ENCODE measurements around the gene ETV1. TPM values are rescaled to one million over a fixed set of nuclear protein-coding genes. Genes with fewer than 3 reads are reported as not detected.

The ETV1 gene
- total and polyA plus RNA-seq, 9 of the 15 experiments (the other 6 are each of a cell fraction or from before 2014, with no cell fraction given): 7.2 to 27.4 (median 14.0) TPM

DNA sequence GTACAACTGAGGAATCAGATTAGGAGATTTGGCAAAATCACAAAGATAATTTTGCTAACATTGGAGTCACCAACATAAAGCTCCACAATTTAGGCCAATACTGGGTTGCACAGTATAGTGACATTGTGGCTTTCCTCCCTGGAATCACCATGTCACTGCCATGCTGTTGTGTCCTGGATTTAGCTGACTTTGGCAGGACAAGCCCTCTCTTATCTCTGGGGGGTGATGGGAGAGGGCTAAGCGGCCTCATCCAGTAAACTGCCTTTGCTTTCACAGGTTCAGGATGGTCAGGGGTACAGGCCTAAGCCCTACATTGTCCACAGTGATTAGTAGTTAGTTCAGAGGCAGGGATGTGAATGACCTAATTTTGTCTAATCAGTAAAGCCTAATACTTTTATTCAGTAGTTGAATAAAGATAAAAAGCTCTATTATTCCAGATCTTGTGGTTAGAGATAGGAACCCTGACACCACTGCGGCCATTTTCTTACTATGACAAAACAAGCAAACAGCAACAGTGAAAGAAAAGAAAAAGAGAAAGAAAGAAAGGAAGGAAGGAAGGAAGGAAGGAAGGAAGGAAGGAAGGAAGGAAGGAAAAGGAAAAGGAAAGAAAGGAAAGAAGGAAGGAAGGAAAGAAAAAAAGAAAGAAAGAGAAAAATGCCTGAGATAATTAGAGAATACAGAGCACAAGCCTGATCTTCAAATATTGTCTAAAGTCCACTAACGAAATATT is 140.1 kb downstream of the ETV1 start (continued):
- no peak for TF ChIP-seq SMARCB1 (IDR thresholded peaks at IDR 0.05; ENCODE audit: insufficient read length, low read depth)
- TF ChIP-seq, protein P1, sequence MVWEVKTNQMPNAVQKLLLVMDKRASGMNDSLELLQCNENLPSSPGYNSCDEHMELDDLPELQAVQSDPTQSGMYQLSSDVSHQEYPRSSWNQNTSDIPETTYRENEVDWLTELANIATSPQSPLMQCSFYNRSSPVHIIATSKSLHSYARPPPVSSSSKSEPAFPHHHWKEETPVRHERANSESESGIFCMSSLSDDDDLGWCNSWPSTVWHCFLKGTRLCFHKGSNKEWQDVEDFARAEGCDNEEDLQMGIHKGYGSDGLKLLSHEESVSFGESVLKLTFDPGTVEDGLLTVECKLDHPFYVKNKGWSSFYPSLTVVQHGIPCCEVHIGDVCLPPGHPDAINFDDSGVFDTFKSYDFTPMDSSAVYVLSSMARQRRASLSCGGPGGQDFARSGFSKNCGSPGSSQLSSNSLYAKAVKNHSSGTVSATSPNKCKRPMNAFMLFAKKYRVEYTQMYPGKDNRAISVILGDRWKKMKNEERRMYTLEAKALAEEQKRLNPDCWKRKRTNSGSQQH (CRISPR knock-in tag; IDR thresholded peaks at IDR 0.05): peak; percentile 97
- TF ChIP-seq, protein P2, sequence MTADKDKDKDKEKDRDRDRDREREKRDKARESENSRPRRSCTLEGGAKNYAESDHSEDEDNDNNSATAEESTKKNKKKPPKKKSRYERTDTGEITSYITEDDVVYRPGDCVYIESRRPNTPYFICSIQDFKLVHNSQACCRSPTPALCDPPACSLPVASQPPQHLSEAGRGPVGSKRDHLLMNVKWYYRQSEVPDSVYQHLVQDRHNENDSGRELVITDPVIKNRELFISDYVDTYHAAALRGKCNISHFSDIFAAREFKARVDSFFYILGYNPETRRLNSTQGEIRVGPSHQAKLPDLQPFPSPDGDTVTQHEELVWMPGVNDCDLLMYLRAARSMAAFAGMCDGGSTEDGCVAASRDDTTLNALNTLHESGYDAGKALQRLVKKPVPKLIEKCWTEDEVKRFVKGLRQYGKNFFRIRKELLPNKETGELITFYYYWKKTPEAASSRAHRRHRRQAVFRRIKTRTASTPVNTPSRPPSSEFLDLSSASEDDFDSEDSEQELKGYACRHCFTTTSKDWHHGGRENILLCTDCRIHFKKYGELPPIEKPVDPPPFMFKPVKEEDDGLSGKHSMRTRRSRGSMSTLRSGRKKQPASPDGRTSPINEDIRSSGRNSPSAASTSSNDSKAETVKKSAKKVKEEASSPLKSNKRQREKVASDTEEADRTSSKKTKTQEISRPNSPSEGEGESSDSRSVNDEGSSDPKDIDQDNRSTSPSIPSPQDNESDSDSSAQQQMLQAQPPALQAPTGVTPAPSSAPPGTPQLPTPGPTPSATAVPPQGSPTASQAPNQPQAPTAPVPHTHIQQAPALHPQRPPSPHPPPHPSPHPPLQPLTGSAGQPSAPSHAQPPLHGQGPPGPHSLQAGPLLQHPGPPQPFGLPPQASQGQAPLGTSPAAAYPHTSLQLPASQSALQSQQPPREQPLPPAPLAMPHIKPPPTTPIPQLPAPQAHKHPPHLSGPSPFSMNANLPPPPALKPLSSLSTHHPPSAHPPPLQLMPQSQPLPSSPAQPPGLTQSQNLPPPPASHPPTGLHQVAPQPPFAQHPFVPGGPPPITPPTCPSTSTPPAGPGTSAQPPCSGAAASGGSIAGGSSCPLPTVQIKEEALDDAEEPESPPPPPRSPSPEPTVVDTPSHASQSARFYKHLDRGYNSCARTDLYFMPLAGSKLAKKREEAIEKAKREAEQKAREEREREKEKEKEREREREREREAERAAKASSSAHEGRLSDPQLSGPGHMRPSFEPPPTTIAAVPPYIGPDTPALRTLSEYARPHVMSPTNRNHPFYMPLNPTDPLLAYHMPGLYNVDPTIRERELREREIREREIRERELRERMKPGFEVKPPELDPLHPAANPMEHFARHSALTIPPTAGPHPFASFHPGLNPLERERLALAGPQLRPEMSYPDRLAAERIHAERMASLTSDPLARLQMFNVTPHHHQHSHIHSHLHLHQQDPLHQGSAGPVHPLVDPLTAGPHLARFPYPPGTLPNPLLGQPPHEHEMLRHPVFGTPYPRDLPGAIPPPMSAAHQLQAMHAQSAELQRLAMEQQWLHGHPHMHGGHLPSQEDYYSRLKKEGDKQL (CRISPR knock-in tag; IDR thresholded peaks at IDR 0.05; ENCODE audit: borderline replicate concordance): no peak
- no peak for TF ChIP-seq NELFE (IDR thresholded peaks at IDR 0.05; ENCODE audit: insufficient read depth, insufficient read length)
- TF ChIP-seq ZNF224 (CRISPR knock-in tag; IDR thresholded peaks at IDR 0.05): no peak
- TF ChIP-seq HNRNPUL1 (IDR thresholded peaks at IDR 0.05; ENCODE audit: low read length): no peak
- no peak for TF ChIP-seq SMARCA5 (IDR thresholded peaks at IDR 0.05)
- no peak for TF ChIP-seq ZBTB7A (IDR thresholded peaks at IDR 0.05; ENCODE audit: borderline replicate concordance, control insufficient read depth, low read depth, low read length)
- TF ChIP-seq, protein P3, sequence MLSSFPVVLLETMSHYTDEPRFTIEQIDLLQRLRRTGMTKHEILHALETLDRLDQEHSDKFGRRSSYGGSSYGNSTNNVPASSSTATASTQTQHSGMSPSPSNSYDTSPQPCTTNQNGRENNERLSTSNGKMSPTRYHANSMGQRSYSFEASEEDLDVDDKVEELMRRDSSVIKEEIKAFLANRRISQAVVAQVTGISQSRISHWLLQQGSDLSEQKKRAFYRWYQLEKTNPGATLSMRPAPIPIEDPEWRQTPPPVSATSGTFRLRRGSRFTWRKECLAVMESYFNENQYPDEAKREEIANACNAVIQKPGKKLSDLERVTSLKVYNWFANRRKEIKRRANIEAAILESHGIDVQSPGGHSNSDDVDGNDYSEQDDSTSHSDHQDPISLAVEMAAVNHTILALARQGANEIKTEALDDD (IDR thresholded peaks at IDR 0.05): no peak
- TF ChIP-seq ZNF253 (CRISPR knock-in tag; conservative IDR thresholded peaks at IDR 0.05): 0 out of 2 replicates have a peak, but pooled peaks have one; percentile 24
- peak; percentile 83 for TF ChIP-seq ZNF41 (CRISPR knock-in tag; conservative IDR thresholded peaks at IDR 0.05)
- no peak for TF ChIP-seq FOXA3 (CRISPR knock-in tag; conservative IDR thresholded peaks at IDR 0.05 in 1 of 2, IDR thresholded peaks at IDR 0.05 in 1 of 2)
- TF ChIP-seq SRSF9 (IDR thresholded peaks at IDR 0.05; ENCODE audit: borderline replicate concordance, low read depth, low read length): no peak
- no peak for TF ChIP-seq CSDE1 (IDR thresholded peaks at IDR 0.05)
- peak; percentile 75; the same call in 1 of the 2 replicates for TF ChIP-seq ZNF76 (CRISPR knock-in tag; IDR thresholded peaks at IDR 0.05; ENCODE audit: borderline replicate concordance)
- TF ChIP-seq IFI16 (CRISPR knock-in tag; IDR thresholded peaks at IDR 0.05): no peak
- no peak for TF ChIP-seq PHF21A (IDR thresholded peaks at IDR 0.05; ENCODE audit: borderline replicate concordance, low read depth)
- TF ChIP-seq ZNF217 (CRISPR knock-in tag; IDR thresholded peaks at IDR 0.05): no peak
- TF ChIP-seq CREM (IDR thresholded peaks at IDR 0.05; ENCODE audit: low read depth): no peak
